Activated CD8-positive, alpha-beta memory T cell treated with anti-CD3 and anti-CD28 coated beads, Interleukin-2, amount 50 U/mL, for 1 hour (primary cell): ENCODE data around the gene OR7A10.
"Not testable (repeated sequence)": the region's sequence is repeated elsewhere in the genome, so short reads cannot be mapped to it uniquely, and the experiment has no call there.

ENCODE experiments used
- DNase-seq: peaks from one replicate; pipeline ENCODE4 v3.0.0-alpha.2; 2020; ENCODE audit errors: extremely low read depth

The OR7A10 gene

GRCh38 chr19:14795078-14795721 is 53.5 kb downstream of the OR7A10 start:
- no peak for DNase-seq

- DNase-seq, result not testable (repeated sequence)
Measured at GRCh38 chr19:14792250-14792649, 56.5 kb downstream of the OR7A10 start.
